22Rv1 (cell line): ENCODE measurements around the gene MARCHF3.

ENCODE experiments used
- ZFX ChIP-seq: fragments of 450-650 bp; IDR thresholded peaks from 2 replicates; pipeline ENCODE4 v1.6.1; 2017; ENCODE audit warnings: antibody characterized with exemption, borderline replicate concordance
- TF ChIP-seq, protein P1 (sequence below): fragments of 450-650 bp; IDR thresholded peaks from 2 replicates; pipeline ENCODE4 v1.5.1; 2017; ENCODE audit warnings: mild to moderate bottlenecking

DNA sequence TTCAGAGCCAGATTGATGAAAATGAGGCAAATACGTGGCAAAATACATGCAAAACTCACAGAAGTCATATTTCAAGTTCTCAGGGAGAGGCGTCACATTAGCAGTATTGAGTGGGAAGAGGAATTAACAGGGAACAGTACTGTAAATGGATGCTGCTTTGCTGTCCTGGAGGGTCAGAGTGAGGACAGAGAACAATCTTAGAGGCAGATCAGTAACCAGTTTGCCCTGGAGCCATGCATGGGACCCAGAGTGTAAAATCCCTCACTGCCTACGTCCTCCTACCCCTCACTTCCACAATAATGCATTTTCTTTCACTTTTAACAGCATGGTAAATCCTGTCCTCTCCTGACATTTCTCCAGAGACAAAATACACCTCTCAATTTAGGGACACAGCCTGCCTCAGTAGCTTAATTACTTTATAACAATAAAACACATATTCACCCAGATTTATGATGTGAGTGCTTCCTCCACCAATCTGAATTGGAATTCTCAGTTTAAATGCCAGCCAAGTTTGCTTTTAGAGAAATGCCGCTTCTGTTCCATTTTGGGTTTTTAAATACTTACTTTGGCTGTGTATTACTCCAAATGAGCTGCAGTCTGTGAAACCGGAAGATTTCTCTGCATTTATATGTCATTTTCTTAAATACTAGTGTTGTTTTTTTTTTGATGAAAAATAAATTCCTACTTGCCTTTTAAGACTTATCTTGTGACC, 183.5 kb downstream of the MARCHF3 start:
- TF ChIP-seq, protein P1, sequence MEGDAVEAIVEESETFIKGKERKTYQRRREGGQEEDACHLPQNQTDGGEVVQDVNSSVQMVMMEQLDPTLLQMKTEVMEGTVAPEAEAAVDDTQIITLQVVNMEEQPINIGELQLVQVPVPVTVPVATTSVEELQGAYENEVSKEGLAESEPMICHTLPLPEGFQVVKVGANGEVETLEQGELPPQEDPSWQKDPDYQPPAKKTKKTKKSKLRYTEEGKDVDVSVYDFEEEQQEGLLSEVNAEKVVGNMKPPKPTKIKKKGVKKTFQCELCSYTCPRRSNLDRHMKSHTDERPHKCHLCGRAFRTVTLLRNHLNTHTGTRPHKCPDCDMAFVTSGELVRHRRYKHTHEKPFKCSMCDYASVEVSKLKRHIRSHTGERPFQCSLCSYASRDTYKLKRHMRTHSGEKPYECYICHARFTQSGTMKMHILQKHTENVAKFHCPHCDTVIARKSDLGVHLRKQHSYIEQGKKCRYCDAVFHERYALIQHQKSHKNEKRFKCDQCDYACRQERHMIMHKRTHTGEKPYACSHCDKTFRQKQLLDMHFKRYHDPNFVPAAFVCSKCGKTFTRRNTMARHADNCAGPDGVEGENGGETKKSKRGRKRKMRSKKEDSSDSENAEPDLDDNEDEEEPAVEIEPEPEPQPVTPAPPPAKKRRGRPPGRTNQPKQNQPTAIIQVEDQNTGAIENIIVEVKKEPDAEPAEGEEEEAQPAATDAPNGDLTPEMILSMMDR: no peak
- TF ChIP-seq ZFX: no peak
